MM.1S (cell line): ENCODE measurements around the gene SNRPD3.

Experiments used
- DNase-seq: peaks from one replicate; pipeline ENCODE4 v3.0.0-alpha.2; 2015
- H2AFZ ChIP-seq: fragments of 300-600 bp; sonication (generic); 2 replicates; pipeline ENCODE4 v1.6.0; 2016; ENCODE audit warnings: antibody characterized with exemption, low read length
- H3F3A ChIP-seq: fragments of 300-600 bp; sonication (generic); 2 replicates; pipeline ENCODE4 v1.6.1; 2016; ENCODE audit warnings: mild to moderate bottlenecking, antibody characterized with exemption, low read length, moderate library complexity, mixed read lengths; ENCODE audit not compliant: insufficient read depth
- H3K27ac ChIP-seq: fragments of 300-600 bp; sonication (generic); 2 replicates; pipeline ENCODE4 v1.5.1; 2016; ENCODE audit warnings: mild to moderate bottlenecking, low read length
- H3K27me3 ChIP-seq: fragments of 300-600 bp; sonication (generic); replicated peaks from 2 replicates; pipeline ENCODE4 v1.6.0; 2016; ENCODE audit warnings: low read length; ENCODE audit not compliant: insufficient read depth
- H3K36me3 ChIP-seq: fragments of 300-600 bp; sonication (generic); replicated peaks from 2 replicates; pipeline ENCODE4 v1.6.1; 2016; ENCODE audit warnings: mild to moderate bottlenecking, low read length, mixed read lengths; ENCODE audit not compliant: insufficient read depth
- H3K4me1 ChIP-seq: fragments of 300-600 bp; sonication (generic); 2 replicates; pipeline ENCODE4 v1.6.1; 2016; ENCODE audit warnings: low read length, mixed read lengths
- H3K4me2 ChIP-seq: fragments of 300-600 bp; sonication (generic); 2 replicates; pipeline ENCODE4 v1.6.0; 2016; ENCODE audit warnings: low read depth, low read length
- H3K4me3 ChIP-seq: fragments of 300-600 bp; sonication (generic); 2 replicates; pipeline ENCODE4 v1.5.1; 2016; ENCODE audit warnings: low read length, mixed read lengths
- H3K79me2 ChIP-seq: fragments of 300-600 bp; sonication (generic); 2 replicates; pipeline ENCODE4 v1.6.1; 2016; ENCODE audit warnings: mixed run types, low read length, mixed read lengths
- H3K9ac ChIP-seq: fragments of 300-600 bp; sonication (generic); 2 replicates; pipeline ENCODE4 v1.6.1; 2016; ENCODE audit warnings: low read length, mixed read lengths
- H3K9me2 ChIP-seq: fragments of 300-600 bp; sonication (generic); replicated peaks from 2 replicates; pipeline ENCODE4 v1.6.1; 2016; ENCODE audit warnings: mild to moderate bottlenecking, low read length, mixed read lengths; ENCODE audit not compliant: insufficient read depth
- H3K9me3 ChIP-seq: fragments of 300-600 bp; sonication (generic); replicated peaks from 2 replicates; pipeline ENCODE4 v1.6.1; 2016; ENCODE audit warnings: mild to moderate bottlenecking, low read length, mixed read lengths; ENCODE audit not compliant: insufficient read depth
- H4K20me1 ChIP-seq: fragments of 300-600 bp; sonication (generic); 2 replicates; pipeline ENCODE4 v1.6.1; 2016; ENCODE audit warnings: mild to moderate bottlenecking, low read length, moderate library complexity, mixed read lengths; ENCODE audit not compliant: insufficient read depth
- CTCF ChIP-seq: fragments of 300-600 bp; sonication (generic); IDR thresholded peaks from 2 replicates; pipeline ENCODE4 v1.5.1; 2016; ENCODE audit warnings: antibody characterized with exemption, low read length, mixed read lengths
- EZH2 ChIP-seq: fragments of 300-600 bp; sonication (generic); optimal IDR thresholded peaks from 2 replicates; pipeline ENCODE3; 2017; ENCODE audit warnings: low read depth, mild to moderate bottlenecking, antibody characterized with exemption, low read length, mixed read lengths
- EZH2phosphoT487 ChIP-seq: fragments of 300-600 bp; sonication (generic); IDR thresholded peaks from 2 replicates; pipeline ENCODE4 v1.6.1; 2018; ENCODE audit warnings: antibody characterized with exemption, low read length

SNRPD3 gene

GRCh38 chr22:24543679-24544243 lies 12.0 kb upstream of the SNRPD3 start:
- Histone ChIP-seq H3K9me2 (no peaks in the 10 kb centered on the region), H2AFZ (no peak overlapping the region), H3K9ac (no peak overlapping the region), H3K27me3 (no peaks in the 10 kb centered on the region), H3K4me2 (no peak overlapping the region), H3F3A (no peaks in the 10 kb centered on the region), H3K79me2 (peaks cover 23% of the 10 kb centered on the region), H3K27ac (no peak overlapping the region), H4K20me1 (no peaks in the 10 kb centered on the region), H3K36me3 (peaks cover 14% of the 10 kb centered on the region; the same call in 1 of the 2 replicates), H3K4me3 (no peak overlapping the region), H3K9me3 (no peaks in the 10 kb centered on the region), H3K4me1 (no peaks in the 10 kb centered on the region)
- DNase-seq, result no peak
- TF ChIP-seq EZH2phosphoT487 (no peak), EZH2 (no peak), CTCF (no peak)

GRCh38 chr22:24548812-24549211 lies 7.0 kb upstream of the SNRPD3 start:
- no peak overlapping the region for H3K4me3 ChIP-seq
- no peaks in the 10 kb centered on the region for H3K9me3 ChIP-seq
- no peaks in the 10 kb centered on the region for H3F3A ChIP-seq
- peaks cover 8% of the 10 kb centered on the region for H3K4me1 ChIP-seq
- no peak overlapping the region for H3K27ac ChIP-seq
- no peak overlapping the region for H2AFZ ChIP-seq
- DNase-seq, result no peak
- TF ChIP-seq EZH2 (no peak), CTCF (no peak), EZH2phosphoT487 (no peak)
- no peaks in the 10 kb centered on the region for H4K20me1 ChIP-seq
- no peak overlapping the region for H3K4me2 ChIP-seq
- H3K27me3 ChIP-seq, result no peaks in the 10 kb centered on the region
- 0 out of 2 replicates have a peak, but pooled peaks cover 4% of the 10 kb centered on the region for H3K36me3 ChIP-seq
- H3K9ac ChIP-seq, result no peak overlapping the region
- H3K79me2 ChIP-seq, result peaks cover 74% of the 10 kb centered on the region
- H3K9me2 ChIP-seq, result no peaks in the 10 kb centered on the region

- no peak overlapping the region for H3K4me2 ChIP-seq
- no peaks in the 10 kb centered on the region for H3K9me2 ChIP-seq
- H3K4me3 ChIP-seq, result no peak overlapping the region
- H3K36me3 ChIP-seq, result 0 out of 2 replicates have a peak, but pooled peaks cover 4% of the 10 kb centered on the region
- no peaks in the 10 kb centered on the region for H4K20me1 ChIP-seq
- no peaks in the 10 kb centered on the region for H3K27me3 ChIP-seq
- no peak for DNase-seq
- no peak overlapping the region for H3K27ac ChIP-seq
- H3K9ac ChIP-seq, result no peak overlapping the region
- H3K79me2 ChIP-seq, result peaks cover 82% of the 10 kb centered on the region
- no peaks in the 10 kb centered on the region for H3F3A ChIP-seq
- TF ChIP-seq EZH2phosphoT487, result no peak
- no peak for TF ChIP-seq CTCF
- TF ChIP-seq EZH2, result no peak
- H3K4me1 ChIP-seq, result peaks cover 8% of the 10 kb centered on the region
- H3K9me3 ChIP-seq, result no peaks in the 10 kb centered on the region
- no peak overlapping the region for H2AFZ ChIP-seq
Observed at GRCh38 chr22:24550028-24550901, 5.5 kb upstream of the SNRPD3 start.
